ENCODE measurements around the gene OSTN.
"Not testable (repeated sequence)": the region's sequence is repeated elsewhere in the genome, so short reads cannot be mapped to it uniquely, and the experiment has no call there.

The OSTN gene

DNA sequence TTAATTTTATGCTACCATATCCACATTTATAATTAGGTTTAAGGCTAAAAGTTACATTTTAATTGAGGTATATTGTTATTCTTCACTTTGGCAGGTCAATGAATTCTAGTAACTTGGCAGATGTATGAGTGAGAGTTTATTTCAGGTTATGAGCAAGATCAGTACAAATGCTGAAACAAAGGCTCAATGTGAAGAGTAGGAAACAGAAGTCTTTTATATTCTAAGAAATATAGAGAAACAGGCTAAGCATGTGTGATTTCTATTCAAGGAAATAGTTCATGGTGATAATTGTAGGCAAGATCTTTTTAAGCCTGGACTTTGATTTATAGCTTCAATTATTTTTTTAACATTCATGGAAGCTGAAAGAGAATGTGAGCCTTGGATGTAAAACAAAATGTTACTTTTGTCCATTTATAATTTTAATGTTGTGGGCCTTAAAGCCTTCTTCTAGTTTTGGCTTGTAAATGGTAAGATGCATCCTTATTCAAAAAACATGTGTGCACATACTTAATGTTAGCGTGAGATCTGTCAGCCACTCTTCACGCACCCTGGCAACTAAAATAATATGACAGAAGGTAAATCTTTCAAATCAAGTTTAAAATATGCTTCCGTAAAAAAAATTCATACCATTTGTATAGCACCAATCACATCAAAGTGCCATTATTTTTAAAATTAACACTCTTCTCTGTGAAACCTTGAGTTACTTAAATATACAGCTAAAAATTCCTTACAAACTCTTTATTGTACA lies 22.8 kb upstream of the OSTN start:
- Histone ChIP-seq H3K4me3 (ENCODE audit: insufficient read depth, low read depth, low read length) (no peak overlapping the region), H3K9me3 (ENCODE audit: control insufficient read depth, low read length) (no peaks in the 10 kb centered on the region), H3K4me1 (ENCODE audit: control insufficient read depth, insufficient read depth, low read length) (no peaks in the 10 kb centered on the region), H3K36me3 (ENCODE audit: control insufficient read depth, insufficient read depth, low read length) (no peaks in the 10 kb centered on the region), H3K27me3 (ENCODE audit: control insufficient read depth, insufficient read depth, low read length, poor library complexity, severe bottlenecking) (no peaks in the 10 kb centered on the region), H3K27ac (ENCODE audit: insufficient read depth, low read depth, low read length, poor library complexity, severe bottlenecking) (no peak overlapping the region)
- WGBS, 2 experiments: 92 to 97% methylated on average over 3 of the region's 3 CpGs

DNA sequence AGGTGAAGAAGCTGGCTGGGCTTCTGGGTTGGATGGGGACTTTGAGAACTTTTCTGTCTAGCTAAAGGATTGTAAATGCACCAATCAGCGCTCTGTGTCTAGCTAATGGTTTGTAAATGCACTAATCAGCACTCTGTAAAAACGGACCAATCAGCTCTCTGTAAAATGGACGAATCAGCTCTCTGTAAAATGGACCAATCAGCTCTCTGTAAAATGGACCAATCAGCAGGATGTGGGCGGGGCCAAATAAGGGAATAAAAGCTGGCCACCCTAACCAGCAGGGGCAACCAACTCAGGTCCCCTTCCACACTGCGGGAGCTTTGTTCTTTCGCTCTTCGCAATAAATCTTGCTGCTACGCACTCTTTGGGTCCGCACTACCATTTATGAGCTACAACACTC lies 13.7 kb upstream of the OSTN start:
- not testable (repeated sequence) for H3K4me1 ChIP-seq (ENCODE audit: control insufficient read depth, insufficient read depth, low read length); H3K27ac ChIP-seq (ENCODE audit: insufficient read depth, low read depth, low read length, poor library complexity, severe bottlenecking); H3K9me3 ChIP-seq (ENCODE audit: control insufficient read depth, low read length); H3K4me3 ChIP-seq (ENCODE audit: insufficient read depth, low read depth, low read length); H3K27me3 ChIP-seq (ENCODE audit: control insufficient read depth, insufficient read depth, low read length, poor library complexity, severe bottlenecking); H3K36me3 ChIP-seq (ENCODE audit: control insufficient read depth, insufficient read depth, low read length)
- WGBS, 2 experiments: 91 to 92% methylated on average over 9 of the region's 9 CpGs

DNA sequence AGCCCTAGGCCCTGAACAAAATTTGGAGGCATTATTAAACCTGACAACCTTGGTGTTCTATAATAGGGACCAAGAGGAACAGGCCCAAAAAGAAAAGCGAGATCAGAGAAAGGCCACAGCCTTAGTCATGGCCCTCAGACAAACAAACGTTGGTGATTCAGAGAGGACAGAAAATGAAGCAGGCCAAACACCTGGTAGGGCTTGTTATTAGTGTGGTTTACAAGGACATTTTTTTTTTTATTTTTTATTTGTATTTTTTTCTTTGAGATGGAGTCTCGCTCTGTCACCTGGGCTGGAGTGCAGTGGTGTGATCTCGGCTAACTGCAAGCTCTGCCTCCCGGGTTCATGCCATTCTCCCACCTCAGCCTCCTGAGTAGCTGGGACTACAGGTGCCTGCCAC lies 10.8 kb upstream of the OSTN start:
- not testable (repeated sequence) for H3K36me3 ChIP-seq (ENCODE audit: control insufficient read depth, insufficient read depth, low read length); H3K27me3 ChIP-seq (ENCODE audit: control insufficient read depth, insufficient read depth, low read length, poor library complexity, severe bottlenecking); H3K27ac ChIP-seq (ENCODE audit: insufficient read depth, low read depth, low read length, poor library complexity, severe bottlenecking); H3K4me1 ChIP-seq (ENCODE audit: control insufficient read depth, insufficient read depth, low read length); H3K9me3 ChIP-seq (ENCODE audit: control insufficient read depth, low read length); H3K4me3 ChIP-seq (ENCODE audit: insufficient read depth, low read depth, low read length)
- WGBS, 2 experiments: 93 to 94% methylated on average over 5 of the region's 5 CpGs

DNA sequence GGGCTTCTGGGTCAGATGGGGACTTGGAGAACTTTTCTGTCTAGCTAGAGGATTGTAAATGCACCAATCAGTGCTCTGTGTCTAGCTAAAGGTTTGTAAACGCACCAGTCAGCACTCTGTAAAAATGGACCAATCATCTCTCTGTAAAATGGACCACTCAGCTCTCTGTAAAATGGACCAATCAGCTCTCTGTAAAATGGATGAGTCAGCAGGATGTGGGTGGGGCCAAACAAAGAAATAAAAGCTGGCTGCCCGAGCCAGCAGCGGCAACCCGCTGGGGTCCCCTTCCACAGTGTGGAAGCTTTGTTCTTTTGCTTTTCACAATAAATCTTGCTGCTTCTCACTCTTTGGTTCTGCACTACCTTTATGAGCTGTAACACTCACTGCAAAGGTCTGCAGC lies 6.8 kb upstream of the OSTN start:
- H3K4me1 ChIP-seq (ENCODE audit: control insufficient read depth, insufficient read depth, low read length); H3K9me3 ChIP-seq (ENCODE audit: control insufficient read depth, low read length); H3K4me3 ChIP-seq (ENCODE audit: insufficient read depth, low read depth, low read length); H3K27ac ChIP-seq (ENCODE audit: insufficient read depth, low read depth, low read length, poor library complexity, severe bottlenecking); H3K27me3 ChIP-seq (ENCODE audit: control insufficient read depth, insufficient read depth, low read length, poor library complexity, severe bottlenecking); H3K36me3 ChIP-seq (ENCODE audit: control insufficient read depth, insufficient read depth, low read length): not testable (repeated sequence)
- WGBS, 2 experiments: 90 to 94% methylated on average over 4 of the region's 4 CpGs

DNA sequence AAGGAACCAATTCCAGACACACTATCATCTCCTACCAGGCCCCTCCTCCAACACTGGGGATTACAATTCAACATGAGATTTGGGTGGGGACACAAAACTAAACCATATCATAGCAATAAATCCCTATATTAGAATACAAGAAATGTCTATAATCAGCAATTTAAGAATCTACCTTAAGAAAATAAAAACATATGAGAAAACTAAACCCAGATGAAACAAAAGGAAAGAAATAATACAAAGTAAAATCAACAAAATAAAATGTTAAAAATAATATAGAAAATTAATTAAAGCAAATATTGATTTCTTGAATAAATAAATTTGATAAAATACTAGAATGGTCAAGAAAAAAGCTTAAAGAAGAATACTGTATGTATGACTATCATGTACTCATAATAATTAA lies 6.1 kb upstream of the OSTN start:
- no peaks in the 10 kb centered on the region for H3K27me3 ChIP-seq (ENCODE audit: control insufficient read depth, insufficient read depth, low read length, poor library complexity, severe bottlenecking)
- H3K4me3 ChIP-seq (ENCODE audit: insufficient read depth, low read depth, low read length): no peak overlapping the region
- no peaks in the 10 kb centered on the region for H3K36me3 ChIP-seq (ENCODE audit: control insufficient read depth, insufficient read depth, low read length)
- H3K27ac ChIP-seq (ENCODE audit: insufficient read depth, low read depth, low read length, poor library complexity, severe bottlenecking): no peak overlapping the region
- H3K4me1 ChIP-seq (ENCODE audit: control insufficient read depth, insufficient read depth, low read length): no peaks in the 10 kb centered on the region
- H3K9me3 ChIP-seq (ENCODE audit: control insufficient read depth, low read length): no peaks in the 10 kb centered on the region

DNA sequence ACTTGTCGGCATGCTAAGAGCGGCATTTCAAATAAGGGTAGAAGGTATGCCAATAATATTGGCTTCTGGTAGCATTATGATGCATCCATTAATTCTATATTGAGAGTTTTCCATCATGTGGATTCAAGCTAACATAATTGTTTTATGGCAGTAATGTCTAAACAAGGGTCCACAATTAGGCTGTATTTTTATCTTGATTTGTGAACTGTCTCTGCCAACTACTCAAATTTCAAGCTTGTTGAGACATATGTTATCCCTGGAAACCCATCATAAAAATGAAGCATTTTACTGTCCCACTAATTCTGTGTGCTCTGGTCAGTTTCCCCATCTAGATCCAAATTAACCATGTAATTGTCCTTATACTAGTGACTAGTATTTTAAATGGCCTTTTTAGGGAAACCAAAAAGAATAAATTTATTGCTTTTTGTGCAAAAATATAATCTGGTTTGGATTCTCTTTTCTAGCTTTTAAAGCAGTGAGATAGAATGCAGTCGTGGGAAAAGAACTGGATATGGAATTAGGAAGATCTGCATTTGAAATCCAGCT lies 1.2 kb upstream of the OSTN start:
- no peaks in the 10 kb centered on the region for H3K9me3 ChIP-seq (ENCODE audit: control insufficient read depth, low read length)
- H3K27me3 ChIP-seq (ENCODE audit: control insufficient read depth, insufficient read depth, low read length, poor library complexity, severe bottlenecking): no peaks in the 10 kb centered on the region
- WGBS, 2 experiments: 91 to 92% methylated on average over 3 of the region's 3 CpGs

DNA sequence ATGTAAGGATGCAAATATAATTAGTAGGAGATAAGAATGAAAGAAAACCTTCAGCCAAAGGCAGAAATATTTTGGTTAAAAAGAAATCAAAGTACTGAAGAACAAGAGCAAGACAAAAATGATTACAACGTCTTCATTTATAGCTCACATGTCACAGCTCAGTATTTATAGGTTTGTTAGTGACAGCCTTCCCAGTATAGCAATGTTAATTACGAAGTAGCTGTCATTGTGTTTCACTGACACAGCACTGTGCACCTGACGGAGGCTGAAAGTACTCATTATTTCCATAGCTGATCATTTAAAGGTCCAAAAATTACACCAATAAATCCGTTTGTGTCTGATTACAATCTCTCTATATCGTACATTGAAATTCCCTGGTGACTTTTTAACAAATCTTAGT lies 561 bp upstream of the OSTN start:
- Histone ChIP-seq H3K36me3 (ENCODE audit: control insufficient read depth, insufficient read depth, low read length) (no peaks in the 10 kb centered on the region), H3K27me3 (ENCODE audit: control insufficient read depth, insufficient read depth, low read length, poor library complexity, severe bottlenecking) (no peaks in the 10 kb centered on the region), H3K4me3 (ENCODE audit: insufficient read depth, low read depth, low read length) (no peak overlapping the region), H3K27ac (ENCODE audit: insufficient read depth, low read depth, low read length, poor library complexity, severe bottlenecking) (no peak overlapping the region), H3K9me3 (ENCODE audit: control insufficient read depth, low read length) (no peaks in the 10 kb centered on the region), H3K4me1 (ENCODE audit: control insufficient read depth, insufficient read depth, low read length) (no peaks in the 10 kb centered on the region)
- WGBS, 2 experiments: 86 to 93% methylated on average over 5 of the region's 5 CpGs

More for the DNA sequence above, 1.2 kb upstream of the OSTN start:
- Histone ChIP-seq H3K36me3 (ENCODE audit: control insufficient read depth, insufficient read depth, low read length) (no peaks in the 10 kb centered on the region), H3K27ac (ENCODE audit: insufficient read depth, low read depth, low read length, poor library complexity, severe bottlenecking) (no peak overlapping the region), H3K4me1 (ENCODE audit: control insufficient read depth, insufficient read depth, low read length) (no peaks in the 10 kb centered on the region), H3K4me3 (ENCODE audit: insufficient read depth, low read depth, low read length) (no peak overlapping the region)

DNA sequence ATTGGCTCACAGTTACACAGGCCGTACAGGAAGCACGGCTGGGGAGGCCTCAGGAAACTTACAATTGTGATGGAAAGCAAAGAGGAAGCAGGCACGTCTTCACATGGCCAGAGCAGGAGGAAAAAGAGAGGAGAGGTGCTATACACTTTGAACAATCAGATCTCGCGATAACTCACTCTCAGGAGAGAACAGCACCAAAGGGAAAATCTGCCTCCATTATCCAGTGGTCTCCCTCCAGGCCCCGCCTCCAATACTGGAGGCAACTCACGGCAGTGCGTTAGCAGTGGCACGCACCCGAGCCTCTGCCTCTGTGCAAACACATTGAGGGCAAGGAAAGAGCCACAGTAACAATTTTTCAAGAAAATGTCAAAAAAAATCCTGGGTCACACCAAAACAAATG lies 11.0 kb downstream of the OSTN start:
- Histone ChIP-seq H3K36me3 (ENCODE audit: control insufficient read depth, insufficient read depth, low read length) (no peaks in the 10 kb centered on the region), H3K4me3 (ENCODE audit: insufficient read depth, low read depth, low read length) (no peak overlapping the region), H3K4me1 (ENCODE audit: control insufficient read depth, insufficient read depth, low read length) (no peaks in the 10 kb centered on the region), H3K27me3 (ENCODE audit: control insufficient read depth, insufficient read depth, low read length, poor library complexity, severe bottlenecking) (no peaks in the 10 kb centered on the region), H3K27ac (ENCODE audit: insufficient read depth, low read depth, low read length, poor library complexity, severe bottlenecking) (no peak overlapping the region), H3K9me3 (ENCODE audit: control insufficient read depth, low read length) (no peaks in the 10 kb centered on the region)
- WGBS, 2 experiments: 92 to 95% methylated on average over 10 of the region's 10 CpGs

DNA sequence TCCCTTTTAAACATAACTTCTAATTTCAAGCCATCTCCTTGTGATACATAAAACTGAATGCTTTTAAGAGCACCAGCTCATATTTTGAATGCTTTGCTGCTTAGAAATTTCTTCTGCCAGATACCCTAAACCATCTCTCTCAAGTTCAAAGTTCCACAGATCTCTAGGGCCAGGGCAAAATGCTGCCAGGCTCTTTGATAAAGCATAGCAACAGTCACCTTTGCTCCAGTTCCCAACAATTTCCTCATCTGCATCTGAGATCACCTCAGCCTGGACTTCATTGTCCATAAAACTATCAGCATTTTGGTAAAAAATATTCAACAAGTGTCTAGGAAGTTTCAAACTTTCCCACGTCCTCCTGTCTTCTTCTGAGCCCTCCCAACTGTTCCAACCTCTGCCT lies 17.5 kb downstream of the OSTN start:
- 82 to 90% methylated on average over 1 of the region's 1 CpG for WGBS, 2 experiments
- H3K27ac ChIP-seq (ENCODE audit: insufficient read depth, low read depth, low read length, poor library complexity, severe bottlenecking): no peak overlapping the region

DNA sequence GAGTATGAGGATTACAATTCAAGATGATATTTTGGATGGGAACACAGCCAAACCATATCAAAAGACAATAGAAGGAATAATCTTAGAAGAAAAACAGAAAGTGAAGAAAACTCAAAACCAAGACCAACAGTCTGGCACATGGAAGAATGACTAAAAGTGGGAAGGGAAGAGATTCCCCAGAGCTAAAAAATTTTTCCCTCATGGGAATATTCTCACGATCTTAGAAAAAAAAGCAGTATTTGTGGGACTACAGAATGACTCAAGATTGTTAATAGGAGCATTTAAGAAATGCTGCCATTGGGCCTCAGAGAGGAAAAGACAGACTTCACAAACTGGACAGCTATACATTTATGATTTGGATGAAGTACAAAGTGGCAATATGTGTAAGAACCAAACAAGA lies 18.3 kb downstream of the OSTN start:
- Histone ChIP-seq H3K4me3 (ENCODE audit: insufficient read depth, low read depth, low read length) (no peak overlapping the region), H3K9me3 (ENCODE audit: control insufficient read depth, low read length) (no peaks in the 10 kb centered on the region), H3K27ac (ENCODE audit: insufficient read depth, low read depth, low read length, poor library complexity, severe bottlenecking) (no peak overlapping the region), H3K36me3 (ENCODE audit: control insufficient read depth, insufficient read depth, low read length) (no peaks in the 10 kb centered on the region), H3K4me1 (ENCODE audit: control insufficient read depth, insufficient read depth, low read length) (no peaks in the 10 kb centered on the region), H3K27me3 (ENCODE audit: control insufficient read depth, insufficient read depth, low read length, poor library complexity, severe bottlenecking) (no peaks in the 10 kb centered on the region)
- WGBS, 2 experiments: 90 to 97% methylated on average over 1 of the region's 1 CpG

More for the DNA sequence above, 17.5 kb downstream of the OSTN start:
- no peaks in the 10 kb centered on the region for H3K9me3 ChIP-seq (ENCODE audit: control insufficient read depth, low read length)
- no peaks in the 10 kb centered on the region for H3K36me3 ChIP-seq (ENCODE audit: control insufficient read depth, insufficient read depth, low read length)
- no peaks in the 10 kb centered on the region for H3K27me3 ChIP-seq (ENCODE audit: control insufficient read depth, insufficient read depth, low read length, poor library complexity, severe bottlenecking)
- no peaks in the 10 kb centered on the region for H3K4me1 ChIP-seq (ENCODE audit: control insufficient read depth, insufficient read depth, low read length)
- H3K4me3 ChIP-seq (ENCODE audit: insufficient read depth, low read depth, low read length): no peak overlapping the region

DNA sequence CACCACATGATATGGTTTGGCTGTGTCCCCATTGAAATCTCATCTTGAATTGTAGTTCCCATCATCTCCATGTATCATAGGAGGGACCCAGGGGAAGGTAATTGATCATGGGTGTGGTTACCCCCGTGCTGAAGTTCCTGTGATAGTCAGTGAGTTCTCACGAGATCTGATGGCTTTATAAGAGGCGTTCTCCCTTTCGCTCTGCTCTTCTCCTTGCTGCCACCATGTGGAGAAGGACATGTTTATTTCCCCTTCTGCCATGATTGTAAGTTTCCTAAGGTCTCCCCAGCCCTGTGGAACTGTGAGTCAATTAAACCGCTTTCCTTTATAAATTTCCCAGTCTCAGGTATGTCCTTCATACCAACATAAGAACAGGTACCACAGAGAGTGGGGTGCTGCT lies 21.9 kb downstream of the OSTN start:
- Histone ChIP-seq H3K4me3 (ENCODE audit: insufficient read depth, low read depth, low read length) (no peak overlapping the region), H3K9me3 (ENCODE audit: control insufficient read depth, low read length) (no peaks in the 10 kb centered on the region), H3K36me3 (ENCODE audit: control insufficient read depth, insufficient read depth, low read length) (no peaks in the 10 kb centered on the region), H3K27ac (ENCODE audit: insufficient read depth, low read depth, low read length, poor library complexity, severe bottlenecking) (no peak overlapping the region), H3K4me1 (ENCODE audit: control insufficient read depth, insufficient read depth, low read length) (no peaks in the 10 kb centered on the region), H3K27me3 (ENCODE audit: control insufficient read depth, insufficient read depth, low read length, poor library complexity, severe bottlenecking) (no peaks in the 10 kb centered on the region)
- WGBS, 2 experiments: 82 to 85% methylated on average over 5 of the region's 5 CpGs

Measured in ectodermal cell (in vitro differentiated cells).